Testis (tissue), 2 donors: ENCODE measurements around the gene ABTB2.

Experiments used
- POLR2A ChIP-seq: fragments of 450-650 bp; IDR thresholded peaks from one replicate; pipeline ENCODE4 v1.6.1; 2017; ENCODE audit warnings: antibody characterized with exemption, mild to moderate bottlenecking, moderate library complexity
- TF ChIP-seq, protein P1 (sequence below), 3 experiments: fragments of 450-650 bp in 2 of 3; fragments of 200-600 bp in 1 of 3; sonication (generic) in 1 of 3; IDR thresholded peaks; one replicate each; pipeline ENCODE4 v1.5.1; 2016 to 2019; ENCODE audit warnings: antibody characterized with exemption in 3 of 3, mild to moderate bottlenecking in 2 of 3, moderate library complexity in 1 of 3

DNA sequence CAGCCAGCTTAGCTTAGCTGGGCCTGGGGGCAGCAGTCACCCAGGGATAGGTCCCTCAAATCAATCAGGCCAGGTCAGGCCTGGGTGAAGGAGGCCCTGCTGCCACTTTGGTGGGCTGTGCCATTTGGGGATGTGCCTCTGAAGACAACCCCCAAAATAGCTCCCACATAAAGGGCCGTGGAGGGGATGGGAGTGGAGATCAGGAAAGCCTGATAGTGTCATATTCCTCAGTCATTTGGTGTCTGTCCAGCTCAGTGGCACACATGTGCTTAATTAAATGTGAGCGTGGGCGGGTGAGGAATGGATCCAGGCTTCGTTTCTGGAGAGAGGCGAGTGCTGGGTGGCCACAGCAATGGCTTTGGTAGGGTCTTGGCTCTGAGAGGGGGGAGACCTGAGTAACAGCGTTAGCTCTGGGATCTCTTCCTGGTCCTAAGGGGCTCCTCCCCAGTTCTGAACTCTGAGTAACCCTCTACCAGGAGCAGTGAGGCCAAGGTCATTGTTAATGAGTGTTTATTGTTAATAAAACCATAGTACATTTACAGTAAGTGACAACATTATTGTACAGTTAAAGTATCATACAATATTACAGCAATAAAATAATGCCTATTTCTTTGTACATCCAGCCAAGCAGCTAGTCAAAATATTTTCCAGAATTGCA lies 207.2 kb downstream of the ABTB2 start:
- TF ChIP-seq, protein P1, sequence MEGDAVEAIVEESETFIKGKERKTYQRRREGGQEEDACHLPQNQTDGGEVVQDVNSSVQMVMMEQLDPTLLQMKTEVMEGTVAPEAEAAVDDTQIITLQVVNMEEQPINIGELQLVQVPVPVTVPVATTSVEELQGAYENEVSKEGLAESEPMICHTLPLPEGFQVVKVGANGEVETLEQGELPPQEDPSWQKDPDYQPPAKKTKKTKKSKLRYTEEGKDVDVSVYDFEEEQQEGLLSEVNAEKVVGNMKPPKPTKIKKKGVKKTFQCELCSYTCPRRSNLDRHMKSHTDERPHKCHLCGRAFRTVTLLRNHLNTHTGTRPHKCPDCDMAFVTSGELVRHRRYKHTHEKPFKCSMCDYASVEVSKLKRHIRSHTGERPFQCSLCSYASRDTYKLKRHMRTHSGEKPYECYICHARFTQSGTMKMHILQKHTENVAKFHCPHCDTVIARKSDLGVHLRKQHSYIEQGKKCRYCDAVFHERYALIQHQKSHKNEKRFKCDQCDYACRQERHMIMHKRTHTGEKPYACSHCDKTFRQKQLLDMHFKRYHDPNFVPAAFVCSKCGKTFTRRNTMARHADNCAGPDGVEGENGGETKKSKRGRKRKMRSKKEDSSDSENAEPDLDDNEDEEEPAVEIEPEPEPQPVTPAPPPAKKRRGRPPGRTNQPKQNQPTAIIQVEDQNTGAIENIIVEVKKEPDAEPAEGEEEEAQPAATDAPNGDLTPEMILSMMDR (IDR thresholded peaks at IDR 0.05) = no peak
- no peak for TF ChIP-seq POLR2A
